RPMI7951 (cell line): ENCODE data around the gene LIX1. TPM values are rescaled to one million over a fixed set of nuclear protein-coding genes. Genes with fewer than 3 reads are reported as not detected.
"Not testable (repeated sequence)": the region's sequence is repeated elsewhere in the genome, so short reads cannot be mapped to it uniquely, and the experiment has no call there.

ENCODE experiments used
- DNase-seq: peaks from one replicate; pipeline ENCODE4 v3.0.0-alpha.2; 2012; ENCODE audit warnings: low read depth
- total RNA-seq: library from RNA; depleted of rRNA; stranded (reverse); fragments of >200 nt; shearing (Covaris generic); gene quantifications from 2 replicates; pipeline ENCODE4 v1.2.3, GENCODE V29; 2014

Gene LIX1
- total RNA-seq, 1 experiment from 2014 or later: not detected

- DNase-seq: no peak
Observed at GRCh38 chr5:97141539-97141938, 872 bp downstream of the LIX1 start.

DNA sequence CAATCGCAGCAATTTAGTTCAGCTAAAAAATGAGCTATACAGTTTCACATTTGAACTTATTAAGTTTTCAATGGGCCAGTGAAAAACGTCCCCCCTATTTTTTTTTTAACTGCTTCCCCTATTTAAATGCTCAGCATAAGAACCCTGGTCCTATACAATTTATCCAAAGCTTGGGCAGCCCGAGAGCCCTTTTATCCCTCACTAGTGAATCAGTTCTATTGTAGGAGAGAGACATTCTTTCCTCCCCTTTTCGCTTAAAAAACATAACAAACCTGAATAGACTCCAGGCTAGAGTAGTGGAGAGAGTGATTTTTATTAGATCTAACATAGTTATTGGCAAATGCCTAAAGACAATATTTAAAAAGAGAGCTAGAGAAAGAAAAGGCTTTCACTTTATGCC, 1.4 kb downstream of the LIX1 start:
- no peak for DNase-seq

- DNase-seq: not testable (repeated sequence)
Observed at GRCh38 chr5:97140250-97140649, 2.2 kb downstream of the LIX1 start.

DNA sequence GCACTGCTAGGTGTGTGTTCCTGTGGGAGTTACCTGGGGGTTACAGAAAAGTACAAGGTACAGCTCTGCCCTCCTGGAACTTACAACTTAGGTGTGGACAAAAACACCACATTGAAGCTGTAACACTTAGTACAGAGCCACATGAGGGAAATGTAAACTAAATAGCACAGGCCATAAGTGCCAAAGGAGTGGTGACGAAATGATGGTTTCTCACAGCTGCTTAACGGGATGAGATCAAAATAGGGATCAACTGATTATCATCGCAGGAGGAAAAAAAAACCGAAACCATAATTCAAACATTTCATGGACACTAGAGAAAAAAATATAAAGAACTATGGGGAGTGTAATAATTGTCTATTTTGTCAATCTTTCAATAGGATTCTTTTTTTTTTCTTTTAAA, 5.9 kb downstream of the LIX1 start:
- no peak for DNase-seq

DNA sequence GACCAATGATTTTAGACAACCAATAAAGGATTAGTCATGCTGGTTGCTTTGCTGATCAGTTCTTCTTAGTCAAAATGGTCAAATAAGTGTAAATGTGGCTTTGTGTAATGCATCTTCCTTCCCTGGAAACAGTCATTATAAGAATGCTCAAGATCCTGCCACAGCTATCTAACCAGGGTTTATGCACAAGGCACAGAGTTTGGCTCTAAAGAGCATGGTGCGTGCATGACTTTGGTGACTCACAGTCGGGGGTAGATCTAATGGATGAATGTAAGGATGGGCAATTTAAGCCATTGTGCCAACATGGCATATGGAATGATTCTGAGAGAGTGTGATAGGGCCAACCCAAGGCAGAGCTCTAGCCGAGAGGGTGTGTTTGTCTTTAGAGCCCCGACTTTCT, 6.5 kb downstream of the LIX1 start:
- DNase-seq: no peak

- no peak for DNase-seq
Observed at GRCh38 chr5:97134634-97135033, 7.8 kb downstream of the LIX1 start.

- DNase-seq: no peak
Observed at GRCh38 chr5:97133101-97133500, 9.3 kb downstream of the LIX1 start.

DNA sequence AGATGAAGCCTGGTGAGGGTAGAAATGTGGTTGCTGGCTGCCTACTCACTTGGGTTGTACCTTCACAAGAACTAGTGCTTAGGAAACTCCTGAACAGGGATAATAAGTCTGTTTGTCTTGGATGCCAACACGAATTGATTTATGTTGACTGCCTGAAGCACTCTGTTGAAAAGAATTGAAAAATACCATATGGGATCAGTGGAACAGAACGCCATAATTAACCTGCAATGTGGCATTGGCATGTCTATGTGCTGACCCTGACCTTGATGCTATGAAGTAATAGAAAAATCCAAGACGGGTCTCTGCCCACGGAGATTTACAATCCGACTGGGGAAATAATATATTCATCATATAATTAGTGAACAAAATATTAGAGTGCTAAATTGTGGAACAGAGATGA, 10.5 kb downstream of the LIX1 start:
- DNase-seq: no peak

DNA sequence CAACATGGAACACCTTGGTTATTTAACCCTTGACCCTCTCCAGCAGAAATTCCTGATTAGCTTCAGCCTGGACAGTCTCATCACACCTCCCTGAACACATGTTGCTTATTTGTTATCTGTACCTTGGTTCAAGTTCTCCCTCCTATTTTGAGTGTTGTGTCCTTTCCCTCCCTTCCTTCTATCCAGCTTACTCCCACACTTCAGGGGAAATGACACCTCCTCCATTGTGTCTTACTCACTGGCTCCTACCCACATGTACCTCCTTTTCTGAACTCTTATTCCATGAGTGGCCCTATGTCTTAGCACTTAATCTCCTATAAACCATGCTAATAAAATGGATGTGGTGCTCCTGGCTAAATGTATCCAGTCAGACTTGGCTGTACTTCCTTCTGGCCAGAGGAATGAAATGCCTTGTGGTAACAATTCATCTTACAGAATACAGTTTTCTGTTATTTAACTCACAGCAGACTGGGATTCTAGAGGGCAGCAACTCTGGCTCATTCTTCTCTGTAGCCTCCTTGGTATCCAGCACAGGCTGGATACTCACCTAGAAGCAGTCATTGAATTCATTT, 11.2 kb downstream of the LIX1 start:
- DNase-seq: no peak

GRCh38 chr5:97127727-97128126, 14.7 kb downstream of the LIX1 start:
- DNase-seq: no peak

- DNase-seq: no peak
Observed at GRCh38 chr5:97125125-97125683, 17.2 kb downstream of the LIX1 start.

GRCh38 chr5:97124335-97124734, 18.1 kb downstream of the LIX1 start:
- DNase-seq: no peak

- no peak for DNase-seq
Observed at GRCh38 chr5:97121848-97122247, 20.6 kb downstream of the LIX1 start.

DNA sequence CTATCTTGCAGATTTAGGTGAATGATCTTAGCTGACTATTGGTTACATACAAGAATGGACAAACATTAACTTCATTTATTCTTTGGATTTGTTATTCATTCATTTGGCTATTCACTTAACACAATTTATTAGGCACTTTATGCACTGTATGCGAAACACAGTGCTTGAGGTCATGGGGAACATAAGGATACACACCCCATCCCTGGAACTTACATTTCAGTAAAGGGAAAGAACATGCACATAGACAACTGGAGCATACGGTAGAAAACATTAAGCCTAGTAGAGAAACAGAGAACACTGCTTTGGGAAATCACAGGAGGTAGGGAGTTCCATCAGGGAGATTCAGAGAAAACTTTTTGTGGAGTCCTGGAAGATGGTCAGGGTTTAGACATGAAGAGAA, 22.2 kb downstream of the LIX1 start:
- DNase-seq: no peak

- no peak for DNase-seq
Observed at GRCh38 chr5:97119007-97119390, 23.4 kb downstream of the LIX1 start.

- DNase-seq: no peak
Observed at GRCh38 chr5:97118261-97119006, 24.0 kb downstream of the LIX1 start.

DNA sequence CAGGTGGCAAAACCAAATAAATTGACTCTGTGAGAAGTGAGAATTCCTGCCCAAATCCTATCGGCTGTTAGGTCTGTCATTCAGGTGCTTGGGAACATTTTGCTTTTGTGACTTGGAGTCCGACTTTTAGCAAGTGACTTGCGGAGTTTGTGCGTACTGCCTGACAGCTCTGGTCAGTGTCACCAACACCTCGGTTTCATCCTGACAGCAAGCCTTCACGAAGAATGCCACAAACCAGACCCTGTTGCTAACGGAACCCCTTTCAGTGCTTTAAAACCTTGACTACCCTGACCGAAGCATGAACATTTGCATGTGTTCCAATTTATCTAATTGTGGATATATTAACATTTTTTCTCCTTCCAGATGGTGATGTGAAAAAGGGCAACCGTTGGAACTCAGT, 26.5 kb downstream of the LIX1 start:
- no peak for DNase-seq

DNA sequence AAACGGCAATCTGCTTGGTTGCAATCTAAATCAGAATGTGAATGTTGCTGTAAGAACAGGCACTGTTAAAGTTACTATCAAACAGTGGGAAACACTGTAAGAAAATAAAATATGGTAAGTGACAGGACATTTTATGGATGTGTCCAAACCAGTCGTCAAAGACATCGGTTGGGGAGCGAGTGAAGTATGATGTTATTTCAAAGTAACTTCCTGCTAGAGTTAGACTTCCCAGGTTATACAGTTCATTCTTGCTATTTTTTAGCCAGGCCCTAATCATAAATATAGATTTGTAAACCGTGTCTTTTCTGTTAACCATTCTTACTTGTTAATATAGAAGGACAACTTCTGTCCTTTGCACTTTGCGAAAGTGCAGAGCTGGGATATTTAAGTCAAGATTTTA, 30.2 kb downstream of the LIX1 start:
- DNase-seq: no peak

- no peak for DNase-seq
Observed at GRCh38 chr5:97111616-97112015, 30.8 kb downstream of the LIX1 start.

- no peak for DNase-seq
Observed at GRCh38 chr5:97111004-97111403, 31.4 kb downstream of the LIX1 start.

DNA sequence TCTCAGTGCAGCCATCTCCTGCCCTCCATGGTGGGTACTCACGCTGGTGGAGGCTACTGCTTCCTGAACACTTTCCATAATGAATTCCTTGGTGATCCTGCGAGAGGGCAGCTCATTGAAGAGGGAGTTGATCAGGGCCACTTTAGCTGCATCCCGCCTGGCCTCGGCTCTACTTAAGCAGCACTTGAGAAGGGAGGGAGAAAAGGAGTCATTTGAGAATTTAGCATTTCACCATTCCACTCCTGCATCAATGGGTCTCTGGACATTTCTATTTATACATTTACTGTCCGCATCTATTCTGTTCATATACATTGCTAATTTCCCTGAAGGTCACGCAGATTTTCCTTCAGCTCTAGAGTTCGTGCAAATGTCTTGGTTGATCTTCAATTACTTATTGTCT, 35.1 kb downstream of the LIX1 start:
- DNase-seq: no peak

- no peak for DNase-seq
Observed at GRCh38 chr5:97106216-97106581, 36.2 kb downstream of the LIX1 start.

DNA sequence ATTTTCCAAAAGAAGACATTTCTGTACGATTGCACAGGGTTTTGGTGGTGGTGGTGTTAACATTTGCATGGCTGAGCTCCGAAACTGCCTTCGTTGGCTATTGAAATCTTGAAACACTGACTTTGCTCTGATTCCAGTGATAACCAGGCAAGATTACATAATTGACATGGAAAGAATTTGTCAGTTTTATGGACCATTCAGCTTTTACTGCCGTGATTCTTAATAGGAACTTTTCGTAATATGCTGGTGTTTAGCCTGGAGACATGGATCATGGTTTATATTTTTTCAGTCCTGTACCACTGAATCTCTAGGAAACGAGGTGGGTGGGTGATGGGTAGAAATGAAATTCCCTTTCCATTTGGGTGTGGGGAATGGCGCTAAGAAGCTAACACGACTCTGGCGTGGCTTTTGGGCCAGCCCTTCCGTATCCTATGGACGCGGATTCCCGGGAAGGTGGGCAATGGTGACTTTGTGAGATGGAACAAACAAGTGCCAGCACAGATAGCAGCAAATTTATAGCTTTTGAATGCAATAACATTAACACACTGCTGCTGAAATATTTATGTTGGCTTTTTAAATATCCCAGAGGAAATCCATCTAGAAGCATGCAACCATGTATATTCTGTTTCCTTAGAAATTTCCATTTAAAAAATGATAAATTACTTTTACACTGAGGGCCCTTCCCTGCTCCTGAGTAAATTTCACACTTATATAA, 36.8 kb downstream of the LIX1 start:
- DNase-seq: no peak
